ENCODE measurements around the gene PAPOLB. TPM values are rescaled to one million over a fixed set of nuclear protein-coding genes. Genes with fewer than 3 reads are reported as not detected.

The PAPOLB gene
- total RNA-seq, 6 experiments from 2014 or later, result not detected

GRCh38 chr7:4817178-4817901, 44.5 kb downstream of the PAPOLB start:
- no peaks in the 10 kb centered on the region for H3K4me1 Mint-ChIP-seq (ENCODE audit: low read depth)
- no peak for DNase-seq
- H3K4me3 Mint-ChIP-seq, result no peak overlapping the region
- TF ChIP-seq CTCF (IDR thresholded peaks at IDR 0.05), result no peak
- H3K27ac Mint-ChIP-seq, result no peak overlapping the region
- peaks cover 15% of the 10 kb centered on the region for H3K27me3 Mint-ChIP-seq (ENCODE audit: insufficient read depth)
- peaks cover 13% of the 10 kb centered on the region for H3K36me3 Mint-ChIP-seq (ENCODE audit: low read depth)
- H3K9me3 Mint-ChIP-seq, result peaks cover 19% of the 10 kb centered on the region

GRCh38 chr7:4816419-4817080, 45.3 kb downstream of the PAPOLB start:
- H3K4me3 Mint-ChIP-seq, result no peak overlapping the region

GRCh38 chr7:4815609-4816418, 46.0 kb downstream of the PAPOLB start:
- Mint-ChIP-seq H3K27me3 (ENCODE audit: insufficient read depth) (peaks cover 15% of the 10 kb centered on the region), H3K4me3 (no peak overlapping the region), H3K27ac (no peak overlapping the region), H3K36me3 (ENCODE audit: low read depth) (peaks cover 13% of the 10 kb centered on the region), H3K4me1 (ENCODE audit: low read depth) (no peaks in the 10 kb centered on the region), H3K9me3 (peaks cover 19% of the 10 kb centered on the region)
- TF ChIP-seq CTCF (IDR thresholded peaks at IDR 0.05), result no peak
- DNase-seq, result no peak

More at GRCh38 chr7:4816419-4817080, 45.3 kb downstream of the PAPOLB start:
- H3K36me3 Mint-ChIP-seq (ENCODE audit: low read depth), result peaks cover 13% of the 10 kb centered on the region
- H3K9me3 Mint-ChIP-seq, result peaks cover 19% of the 10 kb centered on the region
- no peak for TF ChIP-seq CTCF (IDR thresholded peaks at IDR 0.05)
- DNase-seq, result no peak
- H3K27ac Mint-ChIP-seq, result no peak overlapping the region
- H3K27me3 Mint-ChIP-seq (ENCODE audit: insufficient read depth), result peaks cover 15% of the 10 kb centered on the region
- H3K4me1 Mint-ChIP-seq (ENCODE audit: low read depth), result no peaks in the 10 kb centered on the region

- Mint-ChIP-seq H3K4me1 (ENCODE audit: low read depth) (no peaks in the 10 kb centered on the region), H3K27ac (no peak overlapping the region), H3K36me3 (ENCODE audit: low read depth) (peaks cover 13% of the 10 kb centered on the region), H3K9me3 (peaks cover 19% of the 10 kb centered on the region), H3K27me3 (ENCODE audit: insufficient read depth) (peaks cover 15% of the 10 kb centered on the region), H3K4me3 (no peak overlapping the region)
- TF ChIP-seq CTCF (IDR thresholded peaks at IDR 0.05), result no peak
- DNase-seq, result no peak
Observed at GRCh38 chr7:4815121-4815520, 46.7 kb downstream of the PAPOLB start.

GRCh38 chr7:4814433-4814832, 47.4 kb downstream of the PAPOLB start:
- TF ChIP-seq CTCF (IDR thresholded peaks at IDR 0.05), result no peak
- Mint-ChIP-seq H3K4me3 (no peak overlapping the region), H3K27ac (no peak overlapping the region), H3K4me1 (ENCODE audit: low read depth) (no peaks in the 10 kb centered on the region), H3K36me3 (ENCODE audit: low read depth) (peaks cover 13% of the 10 kb centered on the region), H3K27me3 (ENCODE audit: insufficient read depth) (peaks cover 11% of the 10 kb centered on the region), H3K9me3 (peaks cover 19% of the 10 kb centered on the region)
- DNase-seq, result no peak
